ENCODE data around the gene CRLF1. TPM values are rescaled to one million over a fixed set of nuclear protein-coding genes. Genes with fewer than 3 reads are reported as not detected.

Gene CRLF1
- total and polyA plus RNA-seq, 2 of the 8 experiments (the other 6 are each of a cell fraction or from before 2014, with no cell fraction given) = 7.2 to 10.3 TPM

- TF ChIP-seq CHD7 (IDR thresholded peaks at IDR 0.05; ENCODE audit: insufficient replicate concordance, low read length) = no peak
- TF ChIP-seq BRCA1 (IDR thresholded peaks at IDR 0.05; ENCODE audit: low read depth, low read length) = no peak
- no peak for TF ChIP-seq SP1 (IDR thresholded peaks at IDR 0.05; ENCODE audit: low read depth, low read length)
- no peak for TF ChIP-seq POLR2A (IDR thresholded peaks at IDR 0.05; ENCODE audit: control extremely low read depth in 1 of 2, low read depth in 2 of 2, low read length in 2 of 2)
- TF ChIP-seq RXRA (IDR thresholded peaks at IDR 0.05; ENCODE audit: insufficient read depth, low read depth, low read length) = no peak
- no peak for TF ChIP-seq BACH1 (IDR thresholded peaks at IDR 0.05; ENCODE audit: low read length)
- no peak for TF ChIP-seq MAX (IDR thresholded peaks at IDR 0.05)
- TF ChIP-seq YY1 (IDR thresholded peaks at IDR 0.05; ENCODE audit: low read depth, low read length) = no peak
- no peak for TF ChIP-seq TAF7 (optimal IDR thresholded peaks at IDR 0.05; ENCODE audit: borderline replicate concordance, low read depth, low read length)
- no peak for TF ChIP-seq SRF (IDR thresholded peaks at IDR 0.05; ENCODE audit: low read depth, low read length)
- TF ChIP-seq E2F6 (IDR thresholded peaks at IDR 0.05) = no peak
- no peak for TF ChIP-seq CHD2 (IDR thresholded peaks at IDR 0.05; ENCODE audit: low read length)
- TF ChIP-seq TCF12 (IDR thresholded peaks at IDR 0.05; ENCODE audit: low read depth, low read length) = no peak
These were observed 26.7 kb upstream of the CRLF1 start (continued) for GRCh38 chr19:18633321-18633720.

Data from H1 (cell line).